Measurements from ENCODE around the gene RNF150. TPM values are rescaled to one million over a fixed set of nuclear protein-coding genes. Genes with fewer than 3 reads are reported as not detected.
A peak's percentile ranks its signal among the peaks of the same experiment; 100 is the strongest.

RNF150 gene
- total RNA-seq, 2 donors from 2014 or later = 11.7 to 12.3 TPM

DNA sequence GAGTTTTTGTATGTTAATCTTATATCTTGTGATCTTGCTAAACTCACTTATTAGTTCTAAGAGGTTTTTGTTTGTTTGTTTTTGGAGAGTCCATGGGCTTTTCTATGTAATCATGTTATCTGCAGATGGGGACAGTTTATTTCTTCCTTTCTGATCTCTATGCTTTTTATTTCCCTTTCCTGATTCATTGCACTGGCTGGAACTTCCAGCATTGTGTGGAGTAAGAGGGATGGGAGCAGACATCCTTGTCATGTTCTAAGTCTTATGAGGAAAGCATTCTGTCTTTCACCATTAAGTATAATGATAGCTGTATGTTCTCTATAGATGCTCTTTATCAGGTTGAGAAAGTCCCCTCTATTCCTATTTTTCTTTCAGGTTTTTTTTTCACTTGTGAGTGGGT, 286.5 kb downstream of the RNF150 start:
- no peak for DNase-seq (ENCODE audit: low spot score)
- no peaks in the 10 kb centered on the region for H3K36me3 ChIP-seq
- TF ChIP-seq, protein P1, sequence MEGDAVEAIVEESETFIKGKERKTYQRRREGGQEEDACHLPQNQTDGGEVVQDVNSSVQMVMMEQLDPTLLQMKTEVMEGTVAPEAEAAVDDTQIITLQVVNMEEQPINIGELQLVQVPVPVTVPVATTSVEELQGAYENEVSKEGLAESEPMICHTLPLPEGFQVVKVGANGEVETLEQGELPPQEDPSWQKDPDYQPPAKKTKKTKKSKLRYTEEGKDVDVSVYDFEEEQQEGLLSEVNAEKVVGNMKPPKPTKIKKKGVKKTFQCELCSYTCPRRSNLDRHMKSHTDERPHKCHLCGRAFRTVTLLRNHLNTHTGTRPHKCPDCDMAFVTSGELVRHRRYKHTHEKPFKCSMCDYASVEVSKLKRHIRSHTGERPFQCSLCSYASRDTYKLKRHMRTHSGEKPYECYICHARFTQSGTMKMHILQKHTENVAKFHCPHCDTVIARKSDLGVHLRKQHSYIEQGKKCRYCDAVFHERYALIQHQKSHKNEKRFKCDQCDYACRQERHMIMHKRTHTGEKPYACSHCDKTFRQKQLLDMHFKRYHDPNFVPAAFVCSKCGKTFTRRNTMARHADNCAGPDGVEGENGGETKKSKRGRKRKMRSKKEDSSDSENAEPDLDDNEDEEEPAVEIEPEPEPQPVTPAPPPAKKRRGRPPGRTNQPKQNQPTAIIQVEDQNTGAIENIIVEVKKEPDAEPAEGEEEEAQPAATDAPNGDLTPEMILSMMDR (IDR thresholded peaks at IDR 0.05) = no peak
- TF ChIP-seq POLR2A (IDR thresholded peaks at IDR 0.05) = no peak
- no peak for TF ChIP-seq POLR2AphosphoS5 (IDR thresholded peaks at IDR 0.05)
- no peaks in the 10 kb centered on the region for H3K4me1 ChIP-seq (replicated peaks)
- no peaks in the 10 kb centered on the region for H3K27me3 ChIP-seq (replicated peaks; ENCODE audit: insufficient read depth)
- intact Hi-C loops (cut with DNase I) = no loop called here
- H3K27ac ChIP-seq = no peak overlapping the region
- no peaks in the 10 kb centered on the region for H3K9me3 ChIP-seq
- H3K4me3 ChIP-seq = no peak overlapping the region

DNA sequence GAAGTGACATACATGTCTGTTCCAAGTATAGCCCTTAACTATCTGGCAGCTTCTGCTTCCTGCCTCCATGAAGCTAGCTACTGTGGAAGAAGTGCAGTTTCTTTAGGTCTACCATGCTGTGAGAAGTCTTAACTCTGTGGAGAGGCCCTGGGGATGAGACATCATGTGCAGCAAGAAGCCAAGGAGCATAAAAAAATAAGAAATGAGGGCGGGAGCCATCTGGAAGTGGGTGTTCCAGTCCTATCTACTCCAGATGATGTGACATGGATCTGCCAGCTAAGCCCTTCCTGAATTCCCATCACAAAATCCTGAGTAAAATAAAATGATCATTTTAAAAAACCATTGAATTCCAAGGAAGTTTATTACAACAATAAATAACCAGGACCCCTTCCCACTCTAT, 289.2 kb downstream of the RNF150 start:
- no peak overlapping the region for H3K4me3 ChIP-seq
- H3K27me3 ChIP-seq (replicated peaks; ENCODE audit: insufficient read depth) = no peaks in the 10 kb centered on the region
- H3K9me3 ChIP-seq = no peaks in the 10 kb centered on the region
- H3K27ac ChIP-seq = no peak overlapping the region
- DNase-seq (ENCODE audit: low spot score) = no peak
- WGBS = 89% methylated on average over 1 of the region's 1 CpG
- no peaks in the 10 kb centered on the region for H3K4me1 ChIP-seq (replicated peaks)
- intact Hi-C loops (cut with DNase I) = loop anchor here (5.0 kb wide), 1 partner anchor 202 kb away; no protein-coding TSS in a partner anchor
- no peaks in the 10 kb centered on the region for H3K36me3 ChIP-seq
- TF ChIP-seq, protein P1 (IDR thresholded peaks at IDR 0.05) = no peak
- TF ChIP-seq POLR2AphosphoS5 (IDR thresholded peaks at IDR 0.05) (no peak), POLR2A (IDR thresholded peaks at IDR 0.05) (no peak)

DNA sequence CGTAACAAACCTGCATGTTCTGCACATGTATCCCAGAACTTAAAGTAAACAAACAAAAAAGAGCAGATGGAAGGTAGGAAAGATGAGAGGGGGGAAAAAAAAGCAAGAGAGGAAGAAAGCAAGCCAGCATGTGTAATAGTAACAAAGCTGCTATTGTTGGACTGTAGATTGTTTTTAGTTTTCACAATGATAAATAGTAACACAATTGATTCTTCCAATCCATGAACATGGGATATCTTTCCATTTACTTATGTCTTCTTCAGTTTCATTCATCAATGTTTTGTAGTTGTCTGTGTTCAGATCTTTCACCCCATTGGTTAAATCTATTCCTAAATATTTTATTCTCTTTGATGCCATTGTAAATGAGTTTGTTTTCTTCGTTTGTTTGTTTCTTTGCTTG, 292.1 kb downstream of the RNF150 start:
- DNase-seq (ENCODE audit: low spot score) = no peak
- TF ChIP-seq POLR2AphosphoS5 (IDR thresholded peaks at IDR 0.05) (no peak), POLR2A (IDR thresholded peaks at IDR 0.05) (no peak)
- TF ChIP-seq, protein P1 (IDR thresholded peaks at IDR 0.05) = no peak
- Histone ChIP-seq H3K27me3 (replicated peaks; ENCODE audit: insufficient read depth) (no peaks in the 10 kb centered on the region), H3K36me3 (no peaks in the 10 kb centered on the region), H3K4me3 (no peak overlapping the region), H3K4me1 (replicated peaks) (no peaks in the 10 kb centered on the region), H3K9me3 (no peaks in the 10 kb centered on the region), H3K27ac (no peak overlapping the region)
- intact Hi-C loops (cut with DNase I) = loop anchor here (5.0 kb wide), 1 partner anchor 199 kb away; no protein-coding TSS in a partner anchor
- WGBS = 96% methylated on average over 2 of the region's 2 CpGs

DNA sequence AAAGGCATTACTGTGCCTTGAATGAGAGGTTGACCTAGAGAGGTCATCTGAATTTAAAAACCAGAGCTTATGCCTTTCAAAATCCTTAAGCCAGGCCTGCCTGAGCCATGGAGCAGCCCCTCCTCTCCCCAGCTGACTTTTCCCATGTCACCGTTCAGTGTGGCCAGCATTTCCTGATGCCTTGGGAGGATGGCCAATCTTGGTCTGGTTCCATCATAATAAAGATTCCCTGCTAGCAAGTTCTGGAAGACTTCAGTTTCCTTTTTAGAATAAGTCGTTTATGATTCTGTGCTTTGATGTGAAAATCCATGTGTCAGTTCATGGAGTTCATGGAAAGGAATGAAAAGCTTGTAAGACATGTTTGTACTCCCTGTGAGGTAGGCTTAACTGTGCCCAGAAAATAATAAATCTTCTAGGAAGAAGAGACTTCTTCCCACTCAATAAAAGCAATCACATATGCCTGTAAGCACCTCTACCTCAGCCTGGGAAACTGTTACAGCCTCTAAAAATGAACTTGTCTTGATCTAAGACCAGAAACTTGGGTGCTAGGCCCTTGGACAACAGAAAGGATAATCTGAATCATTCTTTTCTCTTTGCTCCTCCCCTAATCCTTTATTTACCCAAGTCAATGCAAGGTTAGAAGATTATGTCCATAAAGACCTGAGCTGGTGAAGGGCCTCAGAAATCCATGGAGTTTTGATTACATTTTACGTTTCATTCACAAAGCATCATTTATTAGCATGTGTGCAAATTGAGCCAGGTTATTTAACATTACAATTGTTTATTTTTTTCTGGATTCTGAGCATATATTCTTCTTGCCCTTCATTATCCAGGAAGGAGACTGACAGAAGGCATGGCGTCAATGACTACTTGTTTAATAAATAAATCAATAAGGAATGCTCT, 293.1 kb downstream of the RNF150 start:
- intact Hi-C loops (cut with DNase I) = loop anchor here (5.0 kb wide), 1 partner anchor 198 kb away; no protein-coding TSS in a partner anchor
- TF ChIP-seq, protein P1 (IDR thresholded peaks at IDR 0.05) = no peak
- TF ChIP-seq POLR2AphosphoS5 (IDR thresholded peaks at IDR 0.05) = peak; percentile 52
- peak; percentile 27 for DNase-seq (ENCODE audit: low spot score)
- H3K27ac ChIP-seq = peak overlapping the region; percentile 25 to 39
- H3K4me3 ChIP-seq = no peak overlapping the region
- 24% methylated on average over 4 of the region's 4 CpGs for WGBS
- H3K9me3 ChIP-seq = no peaks in the 10 kb centered on the region
- H3K4me1 ChIP-seq (replicated peaks) = no peaks in the 10 kb centered on the region
- H3K27me3 ChIP-seq (replicated peaks; ENCODE audit: insufficient read depth) = no peaks in the 10 kb centered on the region
- no peaks in the 10 kb centered on the region for H3K36me3 ChIP-seq

DNA sequence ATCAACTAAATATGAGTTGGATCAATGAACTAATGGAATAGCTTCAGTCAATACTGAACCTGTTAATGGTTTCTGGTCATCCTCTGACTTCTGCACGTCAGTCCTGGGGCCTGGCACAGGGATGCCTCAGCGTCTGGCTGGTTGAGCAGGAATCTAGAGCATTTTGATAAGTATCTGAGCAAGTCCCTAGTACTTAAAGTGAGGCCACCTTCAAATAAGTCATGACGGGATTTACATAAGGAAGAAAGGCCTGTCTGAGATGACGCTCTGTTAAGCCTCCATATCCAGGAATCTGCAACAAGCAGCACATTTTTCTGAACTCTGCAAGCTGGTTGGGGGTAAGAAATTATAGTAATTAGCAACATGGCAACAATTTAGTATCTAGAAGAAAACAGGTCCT, 293.9 kb downstream of the RNF150 start:
- Histone ChIP-seq H3K9me3 (no peaks in the 10 kb centered on the region), H3K27me3 (replicated peaks; ENCODE audit: insufficient read depth) (no peaks in the 10 kb centered on the region), H3K4me1 (replicated peaks) (no peaks in the 10 kb centered on the region), H3K4me3 (no peak overlapping the region), H3K36me3 (no peaks in the 10 kb centered on the region), H3K27ac (peak overlapping the region; percentile 25 to 39)
- 57% methylated on average over 4 of the region's 4 CpGs for WGBS
- intact Hi-C loops (cut with DNase I) = no loop called here
- TF ChIP-seq, protein P1 (IDR thresholded peaks at IDR 0.05) = no peak
- TF ChIP-seq POLR2AphosphoS5 (IDR thresholded peaks at IDR 0.05) (no peak), POLR2A (IDR thresholded peaks at IDR 0.05) (no peak)
- DNase-seq (ENCODE audit: low spot score) = no peak
